HEK293 (cell line): ENCODE measurements around the gene DCST2.
A peak's percentile ranks its signal among the peaks of the same experiment; 100 is the strongest.

Experiments
- GLIS1 ChIP-seq: fragments of 450-650 bp; formaldehyde crosslinking; IDR thresholded peaks from 2 replicates; pipeline ENCODE4 v1.5.1; 2016; ENCODE audit warnings: missing biosample characterization, missing genetic modification characterization
- GLIS2 ChIP-seq: fragments of 450-650 bp; formaldehyde crosslinking; IDR thresholded peaks from 2 replicates; pipeline ENCODE4 v1.5.1; 2016; ENCODE audit warnings: missing biosample characterization, missing genetic modification characterization
- HOXD13 ChIP-seq: sonication (generic); formaldehyde crosslinking; IDR thresholded peaks from 2 replicates; pipeline ENCODE4 v1.8.0; 2022; ENCODE audit warnings: missing genetic modification reagents, borderline replicate concordance
- IKZF3 ChIP-seq: fragments of 450-650 bp; IDR thresholded peaks from 2 replicates; pipeline ENCODE4 v1.5.0; 2018; ENCODE audit warnings: missing biosample characterization, mild to moderate bottlenecking, missing genetic modification characterization, moderate library complexity
- KLF1 ChIP-seq: fragments of 450-650 bp; formaldehyde crosslinking; IDR thresholded peaks from 2 replicates; pipeline ENCODE4 v1.5.1; 2016; ENCODE audit warnings: missing biosample characterization, missing genetic modification characterization
- OSR2 ChIP-seq: fragments of 450-650 bp; formaldehyde crosslinking; IDR thresholded peaks from 2 replicates; pipeline ENCODE4 v1.5.1; 2016; ENCODE audit warnings: missing biosample characterization, missing genetic modification characterization
- SCRT2 ChIP-seq: fragments of 450-650 bp; formaldehyde crosslinking; IDR thresholded peaks from 2 replicates; pipeline ENCODE4 v1.5.1; 2016; ENCODE audit warnings: missing biosample characterization, missing genetic modification characterization
- SP2 ChIP-seq: fragments of 450-650 bp; formaldehyde crosslinking; IDR thresholded peaks from 2 replicates; pipeline ENCODE4 v1.5.1; 2016; ENCODE audit warnings: missing biosample characterization, missing genetic modification characterization
- TCF7L2 ChIP-seq: IDR thresholded peaks from 2 replicates; pipeline ENCODE4 v1.6.1; 2011; ENCODE audit warnings: low read depth, mild to moderate bottlenecking, inconsistent platforms, low read length, moderate library complexity, borderline replicate concordance
- YY1 ChIP-seq: fragments of 450-650 bp; formaldehyde crosslinking; IDR thresholded peaks from 2 replicates; pipeline ENCODE4 v1.5.1; 2018; ENCODE audit warnings: missing biosample characterization, missing genetic modification characterization
- ZIC2 ChIP-seq: fragments of 450-650 bp; formaldehyde crosslinking; IDR thresholded peaks from 2 replicates; pipeline ENCODE4 v1.5.1; 2016; ENCODE audit warnings: missing biosample characterization, missing genetic modification characterization
- ZNF10 ChIP-seq: fragments of 450-650 bp; formaldehyde crosslinking; IDR thresholded peaks from 2 replicates; pipeline ENCODE4 v1.5.1; 2017; ENCODE audit warnings: missing biosample characterization, missing genetic modification characterization
- ZNF140 ChIP-seq: fragments of 450-650 bp; formaldehyde crosslinking; IDR thresholded peaks from 2 replicates; pipeline ENCODE4 v1.5.1; 2016; ENCODE audit warnings: missing biosample characterization, missing genetic modification characterization
- ZNF157 ChIP-seq: fragments of 450-650 bp; formaldehyde crosslinking; IDR thresholded peaks from 2 replicates; pipeline ENCODE4 v1.5.1; 2016; ENCODE audit warnings: missing biosample characterization, missing genetic modification characterization
- ZNF202 ChIP-seq: fragments of 450-650 bp; formaldehyde crosslinking; IDR thresholded peaks from 2 replicates; pipeline ENCODE4 v1.5.1; 2016; ENCODE audit warnings: missing biosample characterization, missing genetic modification characterization, borderline replicate concordance
- ZNF266 ChIP-seq: fragments of 450-650 bp; formaldehyde crosslinking; IDR thresholded peaks from 2 replicates; pipeline ENCODE4 v1.5.1; 2016; ENCODE audit warnings: missing biosample characterization, missing genetic modification characterization, low read depth
- ZNF302 ChIP-seq: fragments of 450-650 bp; formaldehyde crosslinking; IDR thresholded peaks from 2 replicates; pipeline ENCODE4 v1.5.1; 2016; ENCODE audit warnings: missing biosample characterization, missing genetic modification characterization, low read depth
- ZNF391 ChIP-seq: fragments of 450-650 bp; formaldehyde crosslinking; IDR thresholded peaks from 2 replicates; pipeline ENCODE4 v1.5.1; 2016; ENCODE audit warnings: low read depth, missing biosample characterization, missing genetic modification characterization, borderline replicate concordance
- ZNF423 ChIP-seq: fragments of 450-650 bp; formaldehyde crosslinking; IDR thresholded peaks from 2 replicates; pipeline ENCODE4 v1.5.1; 2016; ENCODE audit warnings: missing biosample characterization, missing genetic modification characterization
- ZNF768 ChIP-seq: fragments of 450-650 bp; formaldehyde crosslinking; IDR thresholded peaks from 2 replicates; pipeline ENCODE4 v1.5.1; 2018; ENCODE audit warnings: missing biosample characterization, mild to moderate bottlenecking, missing genetic modification characterization
- ZNF792 ChIP-seq: fragments of 450-650 bp; formaldehyde crosslinking; IDR thresholded peaks from 2 replicates; pipeline ENCODE4 v1.5.1; 2016; ENCODE audit warnings: missing biosample characterization, missing genetic modification characterization
- ZSCAN23 ChIP-seq: fragments of 450-650 bp; formaldehyde crosslinking; IDR thresholded peaks from 2 replicates; pipeline ENCODE4 v1.5.1; 2016; ENCODE audit warnings: missing biosample characterization, missing genetic modification characterization
- ZXDB ChIP-seq: fragments of 450-650 bp; formaldehyde crosslinking; IDR thresholded peaks from 2 replicates; pipeline ENCODE4 v1.5.1; 2016; ENCODE audit warnings: missing biosample characterization, missing genetic modification characterization
- TF ChIP-seq, protein P1 (sequence below): fragments of 450-650 bp; formaldehyde crosslinking; IDR thresholded peaks from 2 replicates; pipeline ENCODE4 v1.5.1; 2016; ENCODE audit warnings: missing biosample characterization, missing genetic modification characterization
- TF ChIP-seq, protein P2 (sequence below): fragments of 450-650 bp; formaldehyde crosslinking; IDR thresholded peaks from 2 replicates; pipeline ENCODE4; 2016; ENCODE audit warnings: missing biosample characterization, missing genetic modification characterization
- TF ChIP-seq, protein P3 (sequence below): fragments of 450-650 bp; formaldehyde crosslinking; IDR thresholded peaks from 2 replicates; pipeline ENCODE4 v1.5.1; 2016; ENCODE audit warnings: missing biosample characterization, missing genetic modification characterization
- TF ChIP-seq, protein P4 (sequence below): fragments of 450-650 bp; formaldehyde crosslinking; optimal IDR thresholded peaks from 2 replicates; pipeline ENCODE3; 2016; ENCODE audit warnings: missing biosample characterization, mild to moderate bottlenecking, missing genetic modification characterization
- TF ChIP-seq, protein P5 (sequence below): fragments of 450-650 bp; formaldehyde crosslinking; IDR thresholded peaks from 2 replicates; pipeline ENCODE4 v1.5.1; 2016; ENCODE audit warnings: missing biosample characterization, missing genetic modification characterization
- TF ChIP-seq, protein P6 (sequence below): fragments of 450-650 bp; formaldehyde crosslinking; IDR thresholded peaks from 2 replicates; pipeline ENCODE4 v1.5.1; 2016; ENCODE audit warnings: missing biosample characterization, missing genetic modification characterization
- TF ChIP-seq, protein P7 (sequence below): IDR thresholded peaks from 2 replicates; pipeline ENCODE4 v1.6.1; 2011; ENCODE audit warnings: mild to moderate bottlenecking, low read depth, low read length, borderline replicate concordance

DCST2 gene

DNA sequence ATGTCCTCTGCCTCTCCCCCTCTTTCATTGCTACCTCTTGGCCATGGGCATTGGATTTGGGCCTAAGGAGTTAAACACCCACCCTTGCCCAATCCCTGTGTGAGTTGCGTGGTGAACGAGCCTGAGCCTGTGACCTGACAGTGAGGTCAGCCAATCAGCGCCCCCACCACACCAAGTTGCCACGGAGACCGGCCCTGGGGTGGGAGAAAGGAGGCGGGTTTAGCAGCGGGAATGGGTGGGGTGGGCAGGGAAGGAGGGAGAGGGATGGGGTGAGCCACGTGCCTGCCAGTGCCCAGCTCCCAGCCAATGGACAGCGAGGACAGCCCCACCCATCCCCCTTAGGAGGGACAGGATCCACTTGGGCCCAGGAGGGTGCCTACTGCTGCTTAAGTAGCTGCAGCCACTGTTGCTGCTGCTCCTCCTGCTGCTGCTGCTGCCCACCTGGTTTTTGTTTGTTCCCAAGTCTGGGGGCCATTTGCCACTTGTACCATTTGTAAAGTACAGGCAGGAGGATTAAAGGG lies 21.5 kb downstream of the DCST2 start (continued):
- TF ChIP-seq, protein P1, sequence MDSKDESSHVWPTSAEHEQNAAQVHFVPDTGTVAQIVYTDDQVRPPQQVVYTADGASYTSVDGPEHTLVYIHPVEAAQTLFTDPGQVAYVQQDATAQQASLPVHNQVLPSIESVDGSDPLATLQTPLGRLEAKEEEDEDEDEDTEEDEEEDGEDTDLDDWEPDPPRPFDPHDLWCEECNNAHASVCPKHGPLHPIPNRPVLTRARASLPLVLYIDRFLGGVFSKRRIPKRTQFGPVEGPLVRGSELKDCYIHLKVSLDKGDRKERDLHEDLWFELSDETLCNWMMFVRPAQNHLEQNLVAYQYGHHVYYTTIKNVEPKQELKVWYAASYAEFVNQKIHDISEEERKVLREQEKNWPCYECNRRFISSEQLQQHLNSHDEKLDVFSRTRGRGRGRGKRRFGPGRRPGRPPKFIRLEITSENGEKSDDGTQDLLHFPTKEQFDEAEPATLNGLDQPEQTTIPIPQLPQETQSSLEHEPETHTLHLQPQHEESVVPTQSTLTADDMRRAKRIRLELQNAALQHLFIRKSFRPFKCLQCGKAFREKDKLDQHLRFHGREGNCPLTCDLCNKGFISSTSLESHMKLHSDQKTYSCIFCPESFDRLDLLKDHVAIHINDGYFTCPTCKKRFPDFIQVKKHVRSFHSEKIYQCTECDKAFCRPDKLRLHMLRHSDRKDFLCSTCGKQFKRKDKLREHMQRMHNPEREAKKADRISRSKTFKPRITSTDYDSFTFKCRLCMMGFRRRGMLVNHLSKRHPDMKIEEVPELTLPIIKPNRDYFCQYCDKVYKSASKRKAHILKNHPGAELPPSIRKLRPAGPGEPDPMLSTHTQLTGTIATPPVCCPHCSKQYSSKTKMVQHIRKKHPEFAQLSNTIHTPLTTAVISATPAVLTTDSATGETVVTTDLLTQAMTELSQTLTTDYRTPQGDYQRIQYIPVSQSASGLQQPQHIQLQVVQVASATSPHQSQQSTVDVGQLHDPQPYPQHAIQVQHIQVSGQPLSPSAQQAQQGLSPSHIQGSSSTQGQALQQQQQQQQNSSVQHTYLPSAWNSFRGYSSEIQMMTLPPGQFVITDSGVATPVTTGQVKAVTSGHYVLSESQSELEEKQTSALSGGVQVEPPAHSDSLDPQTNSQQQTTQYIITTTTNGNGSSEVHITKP (tag by site-specific recombination), result peak; percentile 64
- TF ChIP-seq ZNF792 (tag by site-specific recombination), result no peak
- TF ChIP-seq, protein P2, sequence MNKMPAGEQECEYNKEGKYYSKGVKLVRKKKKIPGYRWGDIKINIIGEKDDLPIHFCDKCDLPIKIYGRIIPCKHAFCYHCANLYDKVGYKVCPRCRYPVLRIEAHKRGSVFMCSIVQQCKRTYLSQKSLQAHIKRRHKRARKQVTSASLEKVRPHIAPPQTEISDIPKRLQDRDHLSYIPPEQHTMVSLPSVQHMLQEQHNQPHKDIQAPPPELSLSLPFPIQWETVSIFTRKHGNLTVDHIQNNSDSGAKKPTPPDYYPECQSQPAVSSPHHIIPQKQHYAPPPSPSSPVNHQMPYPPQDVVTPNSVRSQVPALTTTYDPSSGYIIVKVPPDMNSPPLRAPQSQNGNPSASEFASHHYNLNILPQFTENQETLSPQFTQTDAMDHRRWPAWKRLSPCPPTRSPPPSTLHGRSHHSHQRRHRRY (tag by site-specific recombination), result no peak
- TF ChIP-seq ZNF202 (tag by site-specific recombination), result no peak
- TF ChIP-seq ZXDB (tag by site-specific recombination), result no peak
- TF ChIP-seq ZNF266 (tag by site-specific recombination), result no peak
- TF ChIP-seq, protein P3, sequence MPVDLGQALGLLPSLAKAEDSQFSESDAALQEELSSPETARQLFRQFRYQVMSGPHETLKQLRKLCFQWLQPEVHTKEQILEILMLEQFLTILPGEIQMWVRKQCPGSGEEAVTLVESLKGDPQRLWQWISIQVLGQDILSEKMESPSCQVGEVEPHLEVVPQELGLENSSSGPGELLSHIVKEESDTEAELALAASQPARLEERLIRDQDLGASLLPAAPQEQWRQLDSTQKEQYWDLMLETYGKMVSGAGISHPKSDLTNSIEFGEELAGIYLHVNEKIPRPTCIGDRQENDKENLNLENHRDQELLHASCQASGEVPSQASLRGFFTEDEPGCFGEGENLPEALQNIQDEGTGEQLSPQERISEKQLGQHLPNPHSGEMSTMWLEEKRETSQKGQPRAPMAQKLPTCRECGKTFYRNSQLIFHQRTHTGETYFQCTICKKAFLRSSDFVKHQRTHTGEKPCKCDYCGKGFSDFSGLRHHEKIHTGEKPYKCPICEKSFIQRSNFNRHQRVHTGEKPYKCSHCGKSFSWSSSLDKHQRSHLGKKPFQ (tag by site-specific recombination), result no peak
- no peak for TF ChIP-seq ZNF391 (tag by site-specific recombination)
- TF ChIP-seq SP2 (tag by site-specific recombination), result peak; percentile 92
- no peak for TF ChIP-seq ZNF140
- peak; percentile 56; the same call in 1 of the 2 replicates for TF ChIP-seq IKZF3 (tag by site-specific recombination)
- TF ChIP-seq, protein P4, sequence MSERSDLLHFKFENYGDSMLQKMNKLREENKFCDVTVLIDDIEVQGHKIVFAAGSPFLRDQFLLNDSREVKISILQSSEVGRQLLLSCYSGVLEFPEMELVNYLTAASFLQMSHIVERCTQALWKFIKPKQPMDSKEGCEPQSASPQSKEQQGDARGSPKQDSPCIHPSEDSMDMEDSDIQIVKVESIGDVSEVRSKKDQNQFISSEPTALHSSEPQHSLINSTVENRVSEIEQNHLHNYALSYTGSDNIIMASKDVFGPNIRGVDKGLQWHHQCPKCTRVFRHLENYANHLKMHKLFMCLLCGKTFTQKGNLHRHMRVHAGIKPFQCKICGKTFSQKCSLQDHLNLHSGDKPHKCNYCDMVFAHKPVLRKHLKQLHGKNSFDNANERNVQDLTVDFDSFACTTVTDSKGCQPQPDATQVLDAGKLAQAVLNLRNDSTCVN (tag by site-specific recombination), result peak; percentile 33
- TF ChIP-seq, protein P5, sequence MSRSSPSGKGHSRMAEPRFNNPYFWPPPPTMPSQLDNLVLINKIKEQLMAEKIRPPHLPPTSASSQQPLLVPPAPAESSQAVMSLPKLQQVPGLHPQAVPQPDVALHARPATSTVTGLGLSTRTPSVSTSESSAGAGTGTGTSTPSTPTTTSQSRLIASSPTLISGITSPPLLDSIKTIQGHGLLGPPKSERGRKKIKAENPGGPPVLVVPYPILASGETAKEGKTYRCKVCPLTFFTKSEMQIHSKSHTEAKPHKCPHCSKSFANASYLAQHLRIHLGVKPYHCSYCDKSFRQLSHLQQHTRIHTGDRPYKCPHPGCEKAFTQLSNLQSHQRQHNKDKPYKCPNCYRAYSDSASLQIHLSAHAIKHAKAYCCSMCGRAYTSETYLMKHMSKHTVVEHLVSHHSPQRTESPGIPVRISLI (tag by site-specific recombination), result no peak
- TF ChIP-seq TCF7L2, result no peak
- peak; percentile 50 for TF ChIP-seq GLIS1 (tag by site-specific recombination)
- TF ChIP-seq SCRT2 (tag by site-specific recombination), result peak; percentile 73
- peak; percentile 100 for TF ChIP-seq OSR2
- no peak for TF ChIP-seq ZNF768 (tag by site-specific recombination)
- TF ChIP-seq, protein P6, sequence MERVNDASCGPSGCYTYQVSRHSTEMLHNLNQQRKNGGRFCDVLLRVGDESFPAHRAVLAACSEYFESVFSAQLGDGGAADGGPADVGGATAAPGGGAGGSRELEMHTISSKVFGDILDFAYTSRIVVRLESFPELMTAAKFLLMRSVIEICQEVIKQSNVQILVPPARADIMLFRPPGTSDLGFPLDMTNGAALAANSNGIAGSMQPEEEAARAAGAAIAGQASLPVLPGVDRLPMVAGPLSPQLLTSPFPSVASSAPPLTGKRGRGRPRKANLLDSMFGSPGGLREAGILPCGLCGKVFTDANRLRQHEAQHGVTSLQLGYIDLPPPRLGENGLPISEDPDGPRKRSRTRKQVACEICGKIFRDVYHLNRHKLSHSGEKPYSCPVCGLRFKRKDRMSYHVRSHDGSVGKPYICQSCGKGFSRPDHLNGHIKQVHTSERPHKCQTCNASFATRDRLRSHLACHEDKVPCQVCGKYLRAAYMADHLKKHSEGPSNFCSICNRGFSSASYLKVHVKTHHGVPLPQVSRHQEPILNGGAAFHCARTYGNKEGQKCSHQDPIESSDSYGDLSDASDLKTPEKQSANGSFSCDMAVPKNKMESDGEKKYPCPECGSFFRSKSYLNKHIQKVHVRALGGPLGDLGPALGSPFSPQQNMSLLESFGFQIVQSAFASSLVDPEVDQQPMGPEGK, result peak; percentile 90
- no peak for TF ChIP-seq ZNF157
- no peak for TF ChIP-seq YY1
- peak; percentile 67; the same call in 1 of the 2 replicates for TF ChIP-seq ZNF10 (tag by site-specific recombination)
- TF ChIP-seq ZNF302 (tag by site-specific recombination), result no peak
- peak; percentile 77 for TF ChIP-seq KLF1
- peak; percentile 64 for TF ChIP-seq ZIC2 (tag by site-specific recombination)
- TF ChIP-seq GLIS2 (tag by site-specific recombination), result peak; percentile 30
- TF ChIP-seq ZSCAN23, result no peak
- peak; percentile 11; the same call in 1 of the 2 replicates for TF ChIP-seq ZNF423
- TF ChIP-seq, protein P7, sequence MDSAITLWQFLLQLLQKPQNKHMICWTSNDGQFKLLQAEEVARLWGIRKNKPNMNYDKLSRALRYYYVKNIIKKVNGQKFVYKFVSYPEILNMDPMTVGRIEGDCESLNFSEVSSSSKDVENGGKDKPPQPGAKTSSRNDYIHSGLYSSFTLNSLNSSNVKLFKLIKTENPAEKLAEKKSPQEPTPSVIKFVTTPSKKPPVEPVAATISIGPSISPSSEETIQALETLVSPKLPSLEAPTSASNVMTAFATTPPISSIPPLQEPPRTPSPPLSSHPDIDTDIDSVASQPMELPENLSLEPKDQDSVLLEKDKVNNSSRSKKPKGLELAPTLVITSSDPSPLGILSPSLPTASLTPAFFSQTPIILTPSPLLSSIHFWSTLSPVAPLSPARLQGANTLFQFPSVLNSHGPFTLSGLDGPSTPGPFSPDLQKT, result no peak
- no peak for TF ChIP-seq HOXD13
